ENCODE data around the gene SYNGR2. TPM values are rescaled to one million over a fixed set of nuclear protein-coding genes. Genes with fewer than 3 reads are reported as not detected.
A peak's percentile ranks its signal among the peaks of the same experiment; 100 is the strongest.

Gene SYNGR2
- total and polyA plus RNA-seq, 9 of the 15 experiments (the other 6 are each of a cell fraction or from before 2014, with no cell fraction given), result 1.4 to 173 (median 87.8) TPM

DNA sequence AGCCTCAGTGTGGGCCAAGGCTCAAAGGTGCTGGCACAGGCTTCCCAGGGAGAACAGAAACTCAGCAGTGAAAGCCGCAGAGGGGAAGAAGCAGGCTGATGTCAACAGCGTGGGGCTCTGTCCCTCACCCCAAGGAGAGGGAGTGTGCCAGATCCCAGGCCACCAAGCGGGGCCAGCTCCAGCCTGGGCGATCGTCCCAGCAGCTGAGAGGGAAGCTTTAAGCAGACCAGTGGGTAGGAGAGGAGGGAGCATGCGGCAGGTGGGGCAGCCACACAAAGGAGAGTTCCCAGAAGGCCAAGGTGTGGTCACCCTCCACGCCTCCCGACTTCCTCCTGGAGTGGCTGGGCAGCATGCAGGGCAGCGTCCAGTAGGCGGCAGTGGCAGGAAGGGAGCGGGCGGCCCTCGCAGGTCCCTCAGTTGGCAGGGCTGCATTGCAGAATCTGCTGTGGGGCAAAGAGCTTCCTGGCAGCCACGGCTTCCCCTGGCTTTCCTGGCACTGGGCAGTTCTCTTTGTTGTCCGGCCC lies 6.0 kb downstream of the SYNGR2 start:
- ChIA-PET POLR2A (interaction anchor here (0.6 to 3.7 kb wide), 9 partner anchors 10 to 89 kb away, joined by 3 to 27 read pairs (median 4); partner anchors contain the start of genes AFMID and TK1), CTCF (ENCODE audit: low intra/inter-chr PET ratio) (no interaction called here)
- Histone ChIP-seq H3K4me3 (no peak overlapping the region), H3K79me2 (ENCODE audit: control insufficient read depth, insufficient read depth, low read length) (peaks cover 22% of the 10 kb centered on the region), H3K9me3 (replicated peaks; ENCODE audit: control insufficient read depth, insufficient read depth, low read depth, low read length) (no peaks in the 10 kb centered on the region), H3K27ac (ENCODE audit: extremely low read depth, low read depth, low read length) (no peak overlapping the region; the same call in 2 of the 3 replicates), H3K4me2 (ENCODE audit: insufficient read depth, low read length) (no peak overlapping the region), H3K4me1 (replicated peaks in 1 of 2; ENCODE audit: control insufficient read depth in 2 of 2, insufficient read depth in 2 of 2, low read length in 2 of 2) (peaks cover 13 to 63% of the 10 kb centered on the region in 2 experiments), H3K36me3 (ENCODE audit: control insufficient read depth, insufficient read depth, low read length) (peaks cover 93% of the 10 kb centered on the region; the same call in 2 of the 3 replicates), H3K27me3 (ENCODE audit: control insufficient read depth in 2 of 2, insufficient read depth in 2 of 2, low read length in 2 of 2) (no peaks in the 10 kb centered on the region), H4K20me1 (replicated peaks; ENCODE audit: control insufficient read depth, insufficient read depth, low read length) (peaks cover 14% of the 10 kb centered on the region), H3K9me1 (ENCODE audit: control insufficient read depth, insufficient read depth, low read length) (peaks cover 3% of the 10 kb centered on the region), H3K9ac (ENCODE audit: insufficient read depth in 1 of 2, low read depth in 2 of 2, low read length in 2 of 2) (peak overlapping the region in 1 of 2 experiments; percentile 62; a peak in 2 of 4 replicates), H2AFZ (ENCODE audit: low read depth, low read length) (no peak overlapping the region)
- intact Hi-C loops (cut with micrococcal nuclease) (no loop called here), in situ Hi-C loops (cut with MboI) (loop anchor here (5.0 kb wide), 1 partner anchor 62 kb away; no protein-coding TSS in a partner anchor)
- TSS peak; percentile 48 for BruUV-seq (replicated peaks)
- DNase-seq (ENCODE audit: extremely low read depth in 1 of 4, low spot score in 3 of 4), result no peak
- FAIRE-seq, result no peak
- WGBS (ENCODE audit: insufficient coverage, low coverage, missing lambda C conversion rate), result 92% methylated on average over 12 of the region's 15 CpGs
- no peak for ATAC-seq
- TF ChIP-seq FUS (optimal IDR thresholded peaks at IDR 0.05; ENCODE audit: low read depth, low read length) (no peak), RBM22 (IDR thresholded peaks at IDR 0.05; ENCODE audit: low read depth, low read length, poor library complexity, severe bottlenecking) (peak; percentile 95), ZNF239 (CRISPR knock-in tag; IDR thresholded peaks at IDR 0.05) (no peak), XRCC3 (IDR thresholded peaks at IDR 0.05) (no peak), ZNF311 (CRISPR knock-in tag; IDR thresholded peaks at IDR 0.05) (no peak), ASH1L (IDR thresholded peaks at IDR 0.05; ENCODE audit: borderline replicate concordance, low read depth, partially characterized antibody) (no peak), STAT5B (CRISPR knock-in tag; IDR thresholded peaks at IDR 0.05) (no peak), HMG20B (CRISPR knock-in tag; IDR thresholded peaks at IDR 0.05) (no peak)
- TF ChIP-seq, protein P1, sequence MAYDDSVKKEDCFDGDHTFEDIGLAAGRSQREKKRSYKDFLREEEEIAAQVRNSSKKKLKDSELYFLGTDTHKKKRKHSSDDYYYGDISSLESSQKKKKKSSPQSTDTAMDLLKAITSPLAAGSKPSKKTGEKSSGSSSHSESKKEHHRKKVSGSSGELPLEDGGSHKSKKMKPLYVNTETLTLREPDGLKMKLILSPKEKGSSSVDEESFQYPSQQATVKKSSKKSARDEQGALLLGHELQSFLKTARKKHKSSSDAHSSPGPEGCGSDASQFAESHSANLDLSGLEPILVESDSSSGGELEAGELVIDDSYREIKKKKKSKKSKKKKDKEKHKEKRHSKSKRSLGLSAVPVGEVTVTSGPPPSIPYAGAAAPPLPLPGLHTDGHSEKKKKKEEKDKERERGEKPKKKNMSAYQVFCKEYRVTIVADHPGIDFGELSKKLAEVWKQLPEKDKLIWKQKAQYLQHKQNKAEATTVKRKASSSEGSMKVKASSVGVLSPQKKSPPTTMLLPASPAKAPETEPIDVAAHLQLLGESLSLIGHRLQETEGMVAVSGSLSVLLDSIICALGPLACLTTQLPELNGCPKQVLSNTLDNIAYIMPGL (CRISPR knock-in tag; IDR thresholded peaks at IDR 0.05), result no peak
- TF ChIP-seq, protein P2, sequence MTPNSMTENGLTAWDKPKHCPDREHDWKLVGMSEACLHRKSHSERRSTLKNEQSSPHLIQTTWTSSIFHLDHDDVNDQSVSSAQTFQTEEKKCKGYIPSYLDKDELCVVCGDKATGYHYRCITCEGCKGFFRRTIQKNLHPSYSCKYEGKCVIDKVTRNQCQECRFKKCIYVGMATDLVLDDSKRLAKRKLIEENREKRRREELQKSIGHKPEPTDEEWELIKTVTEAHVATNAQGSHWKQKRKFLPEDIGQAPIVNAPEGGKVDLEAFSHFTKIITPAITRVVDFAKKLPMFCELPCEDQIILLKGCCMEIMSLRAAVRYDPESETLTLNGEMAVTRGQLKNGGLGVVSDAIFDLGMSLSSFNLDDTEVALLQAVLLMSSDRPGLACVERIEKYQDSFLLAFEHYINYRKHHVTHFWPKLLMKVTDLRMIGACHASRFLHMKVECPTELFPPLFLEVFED (CRISPR knock-in tag; conservative IDR thresholded peaks at IDR 0.05), result no peak
- TF ChIP-seq, protein P3, sequence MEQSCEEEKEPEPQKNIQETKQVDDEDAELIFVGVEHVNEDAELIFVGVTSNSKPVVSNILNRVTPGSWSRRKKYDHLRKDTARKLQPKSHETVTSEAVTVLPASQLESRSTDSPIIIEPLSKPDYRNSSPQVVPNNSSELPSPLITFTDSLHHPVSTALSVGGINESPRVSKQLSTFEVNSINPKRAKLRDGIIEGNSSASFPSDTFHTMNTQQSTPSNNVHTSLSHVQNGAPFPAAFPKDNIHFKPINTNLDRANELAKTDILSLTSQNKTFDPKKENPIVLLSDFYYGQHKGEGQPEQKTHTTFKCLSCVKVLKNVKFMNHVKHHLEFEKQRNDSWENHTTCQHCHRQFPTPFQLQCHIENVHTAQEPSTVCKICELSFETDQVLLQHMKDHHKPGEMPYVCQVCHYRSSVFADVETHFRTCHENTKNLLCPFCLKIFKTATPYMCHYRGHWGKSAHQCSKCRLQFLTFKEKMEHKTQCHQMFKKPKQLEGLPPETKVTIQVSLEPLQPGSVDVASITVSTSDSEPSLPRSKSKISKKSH (CRISPR knock-in tag; IDR thresholded peaks at IDR 0.05), result no peak
- TF ChIP-seq, protein P4, sequence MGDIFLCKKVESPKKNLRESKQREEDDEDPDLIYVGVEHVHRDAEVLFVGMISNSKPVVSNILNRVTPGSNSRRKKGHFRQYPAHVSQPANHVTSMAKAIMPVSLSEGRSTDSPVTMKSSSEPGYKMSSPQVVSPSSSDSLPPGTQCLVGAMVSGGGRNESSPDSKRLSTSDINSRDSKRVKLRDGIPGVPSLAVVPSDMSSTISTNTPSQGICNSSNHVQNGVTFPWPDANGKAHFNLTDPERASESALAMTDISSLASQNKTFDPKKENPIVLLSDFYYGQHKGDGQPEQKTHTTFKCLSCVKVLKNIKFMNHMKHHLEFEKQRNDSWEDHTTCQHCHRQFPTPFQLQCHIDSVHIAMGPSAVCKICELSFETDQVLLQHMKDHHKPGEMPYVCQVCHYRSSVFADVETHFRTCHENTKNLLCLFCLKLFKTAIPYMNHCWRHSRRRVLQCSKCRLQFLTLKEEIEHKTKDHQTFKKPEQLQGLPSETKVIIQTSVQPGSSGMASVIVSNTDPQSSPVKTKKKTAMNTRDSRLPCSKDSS (IDR thresholded peaks at IDR 0.05; ENCODE audit: low read depth, partially characterized antibody), result no peak

Measured in K562 (cell line).